ENCODE data around the gene FRMD7.

GRCh38 chrX:132068405-132068804 lies 59.4 kb downstream of the FRMD7 start:
- no peak for TF ChIP-seq POLR2A (IDR thresholded peaks at IDR 0.05; ENCODE audit: low read depth)
- no peak for TF ChIP-seq CTCF (IDR thresholded peaks at IDR 0.05)
